Activated naive CD8-positive, alpha-beta T cell treated with anti-CD3 and anti-CD28 coated beads for 36 hours (primary cell): ENCODE results near the gene ATG4A. TPM values are rescaled to one million over a fixed set of nuclear protein-coding genes. Genes with fewer than 3 reads are reported as not detected.

Experiments used
- DNase-seq: peaks from one replicate; pipeline ENCODE4 v3.0.0; 2021
- H3K27ac Mint-ChIP-seq: one replicate; pipeline ENCODE4 v1.8.0; 2022; ENCODE audit warnings: mild to moderate bottlenecking, moderate library complexity, mixed read lengths
- H3K27me3 Mint-ChIP-seq: one replicate; pipeline ENCODE4 v1.8.0; 2022; ENCODE audit warnings: mild to moderate bottlenecking, mixed read lengths
- H3K36me3 Mint-ChIP-seq: one replicate; pipeline ENCODE4 v1.8.0; 2021; ENCODE audit warnings: mild to moderate bottlenecking, mixed read lengths
- H3K4me1 Mint-ChIP-seq: one replicate; pipeline ENCODE4 v1.8.0; 2021; ENCODE audit warnings: mixed read lengths
- H3K4me3 Mint-ChIP-seq: one replicate; pipeline ENCODE4 v1.8.0; 2022; ENCODE audit warnings: mild to moderate bottlenecking, moderate library complexity, mixed read lengths
- H3K9me3 Mint-ChIP-seq: one replicate; pipeline ENCODE4 v1.8.0; 2022; ENCODE audit warnings: mixed read lengths
- total RNA-seq, 2 experiments: library from RNA; stranded (reverse); gene quantifications; one replicate each; pipeline ENCODE4 v1.2.3, GENCODE V29; 2021

ATG4A gene
- total RNA-seq: 1 to 10 TPM; 6.8 to 8.0 TPM

DNA sequence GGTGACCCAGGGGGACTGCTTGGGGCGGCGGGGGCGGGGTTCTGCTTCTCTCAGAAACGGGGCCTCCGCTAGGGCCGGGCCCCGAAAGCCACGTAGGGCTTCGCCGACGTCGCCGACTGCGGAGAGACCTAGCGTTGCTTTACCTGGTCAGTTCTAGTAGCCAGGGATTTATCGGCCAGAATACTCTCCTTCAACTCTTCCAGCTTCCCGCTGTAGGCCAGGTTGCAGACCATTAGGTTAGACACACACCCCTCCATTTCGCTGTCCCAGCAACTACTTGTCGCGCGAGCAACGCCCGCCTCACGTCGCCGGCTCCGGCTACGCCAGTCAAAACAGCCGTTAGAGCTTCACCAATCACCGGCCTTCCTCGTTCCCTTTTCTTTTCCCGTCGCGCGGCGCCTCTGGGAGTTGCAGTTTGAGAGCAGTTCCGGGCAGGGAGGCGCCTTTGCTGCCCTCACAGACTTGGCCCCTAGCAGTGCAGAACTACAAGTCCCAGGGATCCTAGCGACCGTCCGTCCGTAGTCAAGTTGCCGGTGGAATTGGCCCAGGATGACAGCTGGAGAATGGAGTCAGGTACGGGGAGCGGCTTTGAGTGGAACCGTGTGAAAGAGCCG, at the start of gene ATG4A, which contains the start of gene PSMD10:
Gene ATG4A (plus strand): TSS at position 515 of the 614 bp plus-strand sequence. CDS start 49 bp downstream, at position 564.
Gene PSMD10 (minus strand): TSS at position 279 of the 614 bp plus-strand sequence. CDS start 22 bp downstream, at position 257.
- H3K27ac Mint-ChIP-seq: no peak within 1 kb of the TSS
- no peaks in the 10 kb centered on the region for H3K9me3 Mint-ChIP-seq
- peaks cover 3% of the 10 kb centered on the region for H3K4me1 Mint-ChIP-seq
- peak; percentile 88 for DNase-seq
- peaks cover 3% of the 10 kb centered on the region for H3K36me3 Mint-ChIP-seq
- H3K27me3 Mint-ChIP-seq: no peaks in the 10 kb centered on the region
- H3K4me3 Mint-ChIP-seq: no peak within 1 kb of the TSS

GRCh38 chrX:108044554-108045256, 46.9 kb upstream of the ATG4A start, which contains the start of gene VSIG1:
Gene VSIG1, plus strand, starts transcription at chrX:108045065. Its CDS starts 66 bp downstream, at chrX:108045131.
- no peak within 1 kb of the TSS for H3K4me3 Mint-ChIP-seq
- no peaks in the 10 kb centered on the region for H3K27me3 Mint-ChIP-seq
- DNase-seq: no peak
- H3K9me3 Mint-ChIP-seq: no peaks in the 10 kb centered on the region
- H3K4me1 Mint-ChIP-seq: peaks cover 4% of the 10 kb centered on the region
- no peaks in the 10 kb centered on the region for H3K36me3 Mint-ChIP-seq
- no peak within 1 kb of the TSS for H3K27ac Mint-ChIP-seq

DNA sequence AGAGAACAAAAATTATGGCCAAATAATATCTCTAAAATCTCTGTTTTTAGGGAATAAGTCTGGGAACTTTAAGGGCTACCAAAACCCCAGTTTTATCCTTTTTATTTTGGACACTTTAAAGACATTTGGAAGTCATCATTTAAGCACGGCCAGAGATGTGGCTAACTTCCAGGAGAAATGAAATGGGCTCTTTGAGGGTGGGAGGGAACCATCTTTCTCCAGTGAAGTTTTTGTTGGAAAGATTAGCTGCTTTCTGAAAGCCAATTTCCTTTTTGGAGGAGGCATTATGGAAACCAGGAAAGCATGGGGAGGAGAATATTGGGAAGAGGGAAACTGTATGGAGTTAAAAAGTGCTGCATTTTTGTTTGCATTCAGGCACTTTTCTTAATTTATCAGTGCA, 41.9 kb upstream of the ATG4A start:
- no peak overlapping the region for H3K27ac Mint-ChIP-seq

GRCh38 chrX:108053218-108053617, 38.4 kb upstream of the ATG4A start:
- Mint-ChIP-seq H3K36me3 (peaks cover 2% of the 10 kb centered on the region), H3K4me1 (peaks cover 11% of the 10 kb centered on the region), H3K27me3 (no peaks in the 10 kb centered on the region), H3K4me3 (no peak overlapping the region), H3K9me3 (no peaks in the 10 kb centered on the region), H3K27ac (no peak overlapping the region)
- DNase-seq: no peak

More for the DNA sequence above, 41.9 kb upstream of the ATG4A start:
- Mint-ChIP-seq H3K4me1 (peaks cover 13% of the 10 kb centered on the region), H3K9me3 (no peaks in the 10 kb centered on the region), H3K4me3 (no peak overlapping the region), H3K36me3 (no peaks in the 10 kb centered on the region), H3K27me3 (no peaks in the 10 kb centered on the region)
- no peak for DNase-seq

DNA sequence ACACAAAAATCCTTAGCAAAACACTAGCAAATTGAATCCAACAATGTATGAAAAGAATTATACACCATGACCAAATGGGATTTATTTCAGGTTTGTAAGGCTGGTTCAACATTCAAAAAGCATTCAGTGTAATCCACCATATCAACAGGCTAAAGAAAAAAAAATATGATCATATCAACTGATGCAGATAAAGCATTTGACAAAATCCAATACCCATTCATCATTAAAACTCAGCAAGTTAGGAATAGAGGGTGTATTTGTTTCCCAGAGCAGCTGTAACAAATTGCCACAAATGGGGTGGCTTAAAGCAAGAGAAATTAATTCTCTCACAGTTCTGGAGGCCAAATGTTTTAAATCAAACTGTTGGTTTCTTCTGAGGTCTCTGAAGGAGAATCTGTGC, 36.0 kb upstream of the ATG4A start:
- no peak for DNase-seq
- Mint-ChIP-seq H3K36me3 (peaks cover 5% of the 10 kb centered on the region), H3K27me3 (no peaks in the 10 kb centered on the region), H3K4me1 (peaks cover 8% of the 10 kb centered on the region), H3K9me3 (no peaks in the 10 kb centered on the region), H3K4me3 (no peak overlapping the region), H3K27ac (no peak overlapping the region)

- Mint-ChIP-seq H3K9me3 (no peaks in the 10 kb centered on the region), H3K27me3 (no peaks in the 10 kb centered on the region), H3K36me3 (peaks cover 5% of the 10 kb centered on the region), H3K27ac (no peak overlapping the region), H3K4me1 (peaks cover 9% of the 10 kb centered on the region), H3K4me3 (no peak overlapping the region)
- DNase-seq: no peak
Measured at GRCh38 chrX:108059801-108060200, 31.8 kb upstream of the ATG4A start.

DNA sequence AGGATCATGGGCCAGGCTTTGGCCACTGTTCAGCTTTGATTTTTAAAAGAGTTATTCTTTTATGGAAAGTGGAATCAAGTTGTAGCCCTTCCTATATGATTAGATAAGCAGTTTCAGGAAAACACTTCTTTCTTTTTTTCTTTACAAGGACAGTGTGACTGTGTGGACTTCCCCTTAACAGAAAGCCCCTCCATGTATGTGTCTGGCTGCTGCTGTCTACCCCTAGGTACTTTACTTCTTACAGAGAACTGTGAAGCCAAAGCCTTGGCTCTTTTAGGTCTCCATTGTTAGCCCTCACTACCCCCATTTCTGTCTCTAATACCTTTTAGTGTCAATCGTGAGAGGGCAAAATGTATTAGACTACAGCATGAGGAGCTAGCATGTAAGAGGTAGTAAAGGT, 27.6 kb upstream of the ATG4A start:
- Mint-ChIP-seq H3K27me3 (no peaks in the 10 kb centered on the region), H3K9me3 (no peaks in the 10 kb centered on the region), H3K27ac (no peak overlapping the region), H3K4me1 (peaks cover 10% of the 10 kb centered on the region), H3K4me3 (no peak overlapping the region), H3K36me3 (peaks cover under 1% of the 10 kb centered on the region)
- DNase-seq: no peak

- no peak for DNase-seq
- peaks cover 10% of the 10 kb centered on the region for H3K4me1 Mint-ChIP-seq
- no peaks in the 10 kb centered on the region for H3K9me3 Mint-ChIP-seq
- no peaks in the 10 kb centered on the region for H3K36me3 Mint-ChIP-seq
- no peaks in the 10 kb centered on the region for H3K27me3 Mint-ChIP-seq
- H3K27ac Mint-ChIP-seq: no peak overlapping the region
- no peak overlapping the region for H3K4me3 Mint-ChIP-seq
Measured at GRCh38 chrX:108064613-108065012, 27.0 kb upstream of the ATG4A start.

DNA sequence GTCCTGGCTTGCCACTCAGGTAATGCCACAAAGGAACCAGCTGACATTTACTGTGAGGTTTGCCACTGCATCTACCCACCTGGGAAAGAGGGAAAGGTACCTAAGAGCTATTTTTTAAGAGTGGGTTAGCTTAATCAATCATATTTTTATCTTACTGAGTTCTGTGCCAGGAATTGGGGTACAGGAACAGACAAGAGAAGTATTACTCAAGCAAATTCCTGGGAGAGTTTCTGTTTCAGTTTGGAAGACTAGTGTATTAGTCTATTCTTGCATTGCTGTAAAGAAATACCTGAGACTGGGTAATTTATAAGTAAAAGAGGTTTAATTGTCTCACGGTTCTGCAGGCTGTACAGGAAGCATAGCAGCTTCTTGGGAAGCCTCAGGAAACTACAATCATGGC, 23.5 kb upstream of the ATG4A start:
- no peaks in the 10 kb centered on the region for H3K27me3 Mint-ChIP-seq
- H3K4me3 Mint-ChIP-seq: no peak overlapping the region
- H3K4me1 Mint-ChIP-seq: peaks cover 15% of the 10 kb centered on the region
- no peaks in the 10 kb centered on the region for H3K36me3 Mint-ChIP-seq
- no peak for DNase-seq
- no peaks in the 10 kb centered on the region for H3K9me3 Mint-ChIP-seq
- H3K27ac Mint-ChIP-seq: no peak overlapping the region

- Mint-ChIP-seq H3K36me3 (peaks cover 2% of the 10 kb centered on the region), H3K27ac (no peak overlapping the region), H3K4me3 (no peak overlapping the region), H3K4me1 (peaks cover 6% of the 10 kb centered on the region), H3K27me3 (no peaks in the 10 kb centered on the region), H3K9me3 (no peaks in the 10 kb centered on the region)
- DNase-seq: no peak
Measured at GRCh38 chrX:108070891-108071290, 20.7 kb upstream of the ATG4A start.

- H3K9me3 Mint-ChIP-seq: no peaks in the 10 kb centered on the region
- no peaks in the 10 kb centered on the region for H3K27me3 Mint-ChIP-seq
- H3K36me3 Mint-ChIP-seq: peaks cover 2% of the 10 kb centered on the region
- peaks cover 6% of the 10 kb centered on the region for H3K4me1 Mint-ChIP-seq
- H3K27ac Mint-ChIP-seq: peak overlapping the region; percentile 16
- H3K4me3 Mint-ChIP-seq: no peak overlapping the region
- DNase-seq: no peak
Measured at GRCh38 chrX:108071578-108071977, 20.0 kb upstream of the ATG4A start.

- Mint-ChIP-seq H3K27me3 (no peaks in the 10 kb centered on the region), H3K9me3 (no peaks in the 10 kb centered on the region), H3K36me3 (peaks cover 2% of the 10 kb centered on the region), H3K4me3 (no peak overlapping the region), H3K4me1 (peaks cover 6% of the 10 kb centered on the region), H3K27ac (no peak overlapping the region)
- no peak for DNase-seq
Measured at GRCh38 chrX:108072746-108073145, 18.8 kb upstream of the ATG4A start.

- Mint-ChIP-seq H3K27me3 (no peaks in the 10 kb centered on the region), H3K4me1 (no peaks in the 10 kb centered on the region), H3K9me3 (no peaks in the 10 kb centered on the region), H3K4me3 (no peak overlapping the region), H3K27ac (no peak overlapping the region), H3K36me3 (peaks cover 2% of the 10 kb centered on the region)
- no peak for DNase-seq
Measured at GRCh38 chrX:108081110-108081509, 10.5 kb upstream of the ATG4A start.

DNA sequence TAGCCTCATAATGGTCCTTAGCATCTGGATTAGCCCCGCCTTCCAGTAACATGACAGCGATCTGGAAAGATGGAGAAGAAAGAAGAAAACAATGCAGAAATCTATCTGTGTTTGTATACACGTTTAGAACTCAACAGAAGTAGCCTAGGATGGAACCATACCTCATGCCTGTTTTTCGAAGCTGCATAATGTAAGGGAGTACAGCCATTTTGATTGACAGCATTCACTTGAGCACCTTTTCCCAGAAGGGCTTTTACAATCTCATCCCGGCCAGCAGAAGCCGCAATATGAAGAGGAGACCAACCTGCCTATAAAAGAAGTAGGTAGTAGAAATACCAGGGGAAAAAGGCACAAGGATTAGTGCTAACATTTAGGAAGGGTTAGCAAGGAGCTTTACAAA, 3.8 kb upstream of the ATG4A start:
- H3K36me3 Mint-ChIP-seq: peaks cover 4% of the 10 kb centered on the region
- DNase-seq: no peak
- H3K9me3 Mint-ChIP-seq: no peaks in the 10 kb centered on the region
- no peaks in the 10 kb centered on the region for H3K27me3 Mint-ChIP-seq
- no peak overlapping the region for H3K4me3 Mint-ChIP-seq
- H3K27ac Mint-ChIP-seq: no peak overlapping the region
- H3K4me1 Mint-ChIP-seq: no peaks in the 10 kb centered on the region

GRCh38 chrX:108088511-108088910, 3.1 kb upstream of the ATG4A start:
- H3K9me3 Mint-ChIP-seq: no peaks in the 10 kb centered on the region

More at GRCh38 chrX:108088511-108088910, 3.1 kb upstream of the ATG4A start:
- no peak for DNase-seq
- Mint-ChIP-seq H3K36me3 (peaks cover 4% of the 10 kb centered on the region), H3K4me3 (no peak overlapping the region), H3K27ac (no peak overlapping the region), H3K4me1 (no peaks in the 10 kb centered on the region), H3K27me3 (no peaks in the 10 kb centered on the region)
